HG02571 (cell line): Measurements from ENCODE around the gene TSNAXIP1.

ENCODE experiments used
- ATAC-seq: cut with Tn5 transposase; IDR thresholded peaks from one replicate; pipeline ENCODE4 v1.9.1; 2021; ENCODE audit warnings: mild to moderate bottlenecking, moderate library complexity; ENCODE audit not compliant: unreplicated experiment

TSNAXIP1 gene

DNA sequence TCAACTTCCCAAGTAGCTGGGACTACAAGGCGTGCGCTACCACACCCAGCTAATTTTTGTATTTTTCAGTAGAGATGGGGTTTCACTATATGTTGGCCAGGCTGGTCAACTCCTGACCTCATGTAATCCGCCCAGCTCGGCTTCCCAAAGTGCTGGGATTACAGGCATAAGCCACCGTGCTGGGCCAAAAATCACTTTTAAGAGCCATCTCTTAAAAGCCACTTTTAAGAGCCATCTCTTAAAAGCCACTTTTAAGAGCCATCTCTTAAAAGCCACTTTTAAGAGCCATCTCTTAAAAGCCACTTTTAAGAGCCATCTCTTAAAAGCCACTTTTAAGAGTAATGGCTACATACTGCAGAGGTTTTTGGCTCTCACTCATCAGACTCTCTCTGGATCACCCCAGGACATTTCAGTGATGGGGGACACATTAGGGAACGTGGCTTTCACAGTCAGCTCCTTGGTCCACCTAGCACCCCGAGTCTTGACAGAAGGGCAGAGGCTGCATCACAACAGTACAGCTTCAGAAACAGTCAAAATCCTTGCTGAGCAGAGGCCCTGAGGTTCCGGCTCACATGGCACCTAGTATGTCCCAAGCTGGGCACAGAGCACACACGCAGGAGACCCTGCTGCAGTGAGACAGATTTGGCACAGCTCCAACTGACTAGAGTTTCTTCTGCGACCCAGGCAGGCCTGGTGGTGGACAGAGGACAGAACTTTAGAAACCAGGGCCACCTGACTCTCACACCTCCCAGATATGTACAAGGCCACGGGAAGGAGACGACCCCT is 23.9 kb upstream of the TSNAXIP1 start:
- ATAC-seq = no peak

DNA sequence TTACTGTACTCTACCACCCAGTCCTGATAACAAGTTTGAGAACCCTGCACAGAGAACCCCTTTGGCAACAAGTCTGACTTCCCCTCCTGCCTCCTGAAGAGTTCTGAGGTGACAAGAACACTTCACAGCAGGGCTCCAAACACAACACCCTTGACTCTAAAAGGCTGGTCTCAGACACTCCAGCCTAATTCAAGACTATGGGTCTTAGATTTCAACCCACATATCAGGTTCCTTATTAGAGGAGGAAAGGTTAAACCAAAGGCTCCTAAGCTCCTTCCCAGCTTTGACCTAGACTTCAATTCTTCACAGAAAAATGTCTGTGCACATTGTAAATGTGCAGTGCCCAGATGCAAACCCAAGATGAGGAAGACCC is 23.4 kb upstream of the TSNAXIP1 start:
- ATAC-seq = no peak

DNA sequence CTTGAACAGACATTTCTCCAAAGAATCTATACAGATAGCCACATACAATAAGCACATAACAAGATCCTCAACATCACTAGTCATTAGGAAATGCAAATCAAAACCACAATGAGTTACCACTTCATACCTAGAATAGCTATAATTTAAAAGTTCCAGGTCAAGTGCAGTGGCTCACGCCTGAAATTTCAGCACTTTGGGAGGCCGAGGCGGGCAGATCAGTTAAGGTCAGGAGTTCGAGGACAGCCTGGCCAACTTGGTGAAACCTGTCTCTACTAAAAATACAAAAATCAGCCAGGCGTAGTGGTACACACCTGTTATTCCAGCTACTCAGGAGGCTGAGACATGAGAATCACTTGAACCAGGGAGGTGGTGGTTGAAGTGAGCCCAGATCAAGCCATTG is 20.2 kb upstream of the TSNAXIP1 start:
- ATAC-seq = no peak

GRCh38 chr16:67790071-67790470 is 16.6 kb upstream of the TSNAXIP1 start:
- ATAC-seq = no peak

GRCh38 chr16:67796099-67796718 is 10.5 kb upstream of the TSNAXIP1 start:
- no peak for ATAC-seq

GRCh38 chr16:67800338-67800926 is 6.3 kb upstream of the TSNAXIP1 start:
- ATAC-seq = no peak

- no peak for ATAC-seq
Measured at GRCh38 chr16:67801241-67801640, 5.4 kb upstream of the TSNAXIP1 start.

DNA sequence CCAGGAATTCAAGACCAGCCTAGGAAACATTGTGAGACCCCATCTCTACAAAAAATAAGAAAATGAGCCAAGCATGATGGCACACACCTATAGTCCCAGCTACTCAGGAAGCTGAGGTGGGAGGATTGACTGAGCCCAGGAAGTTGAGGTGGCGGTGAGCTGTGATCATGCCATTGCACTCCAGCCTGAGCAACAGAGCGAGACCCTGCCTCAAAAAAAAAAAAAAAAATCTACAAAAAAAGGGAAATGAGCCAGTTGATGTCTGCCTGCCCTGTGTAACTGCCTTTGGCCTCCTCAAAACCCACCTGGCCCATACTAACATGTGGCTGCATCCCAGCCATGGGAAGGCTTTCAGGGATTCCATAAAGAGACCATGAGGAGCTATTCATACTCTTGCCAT is 4.8 kb upstream of the TSNAXIP1 start:
- no peak for ATAC-seq

DNA sequence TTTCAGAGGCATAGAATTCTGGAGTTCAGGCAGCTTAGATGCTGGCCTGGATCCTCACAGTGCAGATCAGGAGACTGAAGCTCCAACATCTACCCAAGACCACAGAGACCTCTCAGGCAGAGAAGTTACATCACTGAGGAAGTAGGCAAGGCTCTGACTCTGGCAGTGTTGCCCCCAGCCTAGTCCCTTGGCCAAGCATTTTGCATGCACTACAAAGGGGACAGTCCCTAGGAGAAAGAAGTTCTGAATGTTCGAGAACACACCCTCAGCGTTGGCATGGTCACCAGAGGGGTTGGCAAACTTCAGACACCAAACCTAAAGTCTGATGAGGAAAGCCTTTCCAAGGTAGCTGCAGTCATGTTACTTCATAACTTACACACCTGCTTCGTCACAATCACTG is 2.8 kb upstream of the TSNAXIP1 start:
- no peak for ATAC-seq

DNA sequence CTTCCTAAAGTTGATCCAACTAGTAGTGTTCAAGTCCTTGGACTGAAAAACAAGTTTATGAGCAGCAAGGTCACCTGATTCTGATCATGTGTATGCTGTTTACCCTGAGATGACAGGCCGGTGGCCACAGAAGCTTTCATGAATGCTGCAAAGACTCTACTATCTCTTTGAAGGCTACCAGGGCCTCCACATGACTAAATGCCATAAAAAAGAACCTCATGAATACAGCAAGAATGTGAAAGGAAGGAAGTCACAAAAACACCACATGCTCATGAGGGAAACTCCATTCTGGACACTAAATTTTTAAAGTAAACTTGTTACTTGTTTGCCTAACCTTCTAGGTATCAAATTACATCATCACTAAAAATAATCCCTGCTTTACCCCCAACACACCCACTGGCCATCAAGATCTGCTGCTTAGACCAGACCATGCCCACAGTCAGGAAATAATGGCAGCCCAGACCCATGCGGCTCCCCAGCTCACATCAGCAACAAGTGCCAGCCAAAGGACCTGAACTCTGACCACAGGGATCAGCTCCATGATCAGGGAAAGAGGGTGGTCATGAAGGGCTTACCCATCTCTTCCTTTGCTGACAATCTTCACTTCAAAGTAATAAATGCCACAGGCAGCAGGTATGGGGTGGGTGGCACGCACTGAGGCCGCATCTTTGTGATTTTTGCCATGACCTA is 1.7 kb upstream of the TSNAXIP1 start:
- ATAC-seq = no peak

DNA sequence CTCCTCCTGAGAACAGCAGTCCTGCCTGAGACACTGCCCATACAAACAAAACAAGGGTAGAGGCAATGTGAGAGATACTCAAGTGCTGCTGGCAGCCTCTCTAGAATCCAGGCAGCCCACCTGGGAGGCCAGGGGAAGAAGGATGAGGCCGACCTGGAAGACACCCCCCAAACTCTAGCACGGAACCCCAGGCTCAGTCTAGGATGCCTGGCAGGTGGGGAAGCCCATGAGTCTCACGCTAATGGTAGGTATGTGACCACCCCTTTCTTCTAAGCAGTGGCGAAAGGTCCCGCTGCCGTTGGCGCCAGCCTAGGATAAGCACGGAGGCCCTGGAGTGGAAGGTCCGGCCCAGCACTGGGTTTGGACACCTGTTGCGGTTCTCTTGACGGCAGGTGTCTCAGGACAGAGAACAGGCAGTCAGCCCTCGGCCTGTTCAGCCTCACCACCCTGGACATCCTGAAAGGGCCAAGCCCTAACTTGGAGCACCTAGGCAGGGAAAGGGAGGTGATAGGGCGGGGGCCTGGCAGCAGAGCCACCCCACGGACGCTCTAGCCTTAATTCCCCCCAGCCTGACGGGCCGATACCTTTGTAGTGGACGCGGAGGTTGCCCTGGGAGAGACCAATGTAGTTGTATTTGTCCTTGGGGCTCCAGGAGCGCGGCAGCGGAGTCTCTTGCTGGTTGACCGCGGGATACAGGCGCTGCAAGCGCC is 816 bp upstream of the TSNAXIP1 start:
- no peak for ATAC-seq

DNA sequence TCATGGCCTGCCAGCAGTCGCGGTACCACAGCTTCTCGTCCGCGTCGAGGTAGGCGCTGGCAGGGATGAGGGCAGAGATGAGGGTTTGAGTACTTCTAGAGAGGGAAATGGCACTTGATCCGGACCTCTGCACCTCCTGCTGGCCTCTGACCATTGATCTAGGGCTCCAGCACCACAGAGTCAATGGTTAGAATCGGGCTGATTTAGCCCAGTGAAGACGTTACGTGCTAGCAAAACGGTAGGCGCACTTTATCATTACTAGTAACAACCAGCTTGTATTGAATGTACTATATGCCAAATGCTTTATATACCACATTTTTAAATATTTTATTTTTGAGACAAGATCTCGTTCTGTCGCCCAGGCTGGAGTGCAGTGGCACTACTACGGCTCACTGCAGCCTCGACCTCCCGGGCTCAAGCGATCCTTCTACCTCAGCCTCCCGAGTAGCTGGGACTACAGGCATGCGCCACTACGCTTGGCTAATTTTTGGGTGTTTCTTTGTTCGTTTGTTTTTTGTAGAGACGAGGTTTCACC is 526 bp downstream of the TSNAXIP1 start:
- no peak for ATAC-seq

DNA sequence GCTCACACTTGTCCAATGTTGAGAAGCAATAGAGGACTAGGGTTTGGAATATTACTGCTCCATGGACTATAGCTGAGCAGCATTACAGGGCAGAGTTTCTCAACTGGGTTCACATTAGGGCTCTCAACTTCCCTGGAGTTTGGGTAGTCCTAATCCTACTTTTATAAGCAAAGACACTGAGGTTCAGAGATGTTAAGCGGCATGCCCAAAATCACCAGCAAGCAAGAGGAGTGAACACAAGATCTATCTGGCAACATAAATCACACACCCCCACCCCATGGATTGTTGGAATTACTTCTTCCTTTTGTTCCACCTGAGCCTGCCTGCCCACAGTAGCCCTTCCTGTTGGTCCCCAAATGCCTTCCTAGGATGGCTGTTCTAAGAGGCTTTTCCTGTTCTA is 5.2 kb downstream of the TSNAXIP1 start:
- no peak for ATAC-seq

- ATAC-seq = no peak
Measured at GRCh38 chr16:67814567-67814966, 7.9 kb downstream of the TSNAXIP1 start.

GRCh38 chr16:67820608-67821259 is 14.0 kb downstream of the TSNAXIP1 start:
- no peak for ATAC-seq

DNA sequence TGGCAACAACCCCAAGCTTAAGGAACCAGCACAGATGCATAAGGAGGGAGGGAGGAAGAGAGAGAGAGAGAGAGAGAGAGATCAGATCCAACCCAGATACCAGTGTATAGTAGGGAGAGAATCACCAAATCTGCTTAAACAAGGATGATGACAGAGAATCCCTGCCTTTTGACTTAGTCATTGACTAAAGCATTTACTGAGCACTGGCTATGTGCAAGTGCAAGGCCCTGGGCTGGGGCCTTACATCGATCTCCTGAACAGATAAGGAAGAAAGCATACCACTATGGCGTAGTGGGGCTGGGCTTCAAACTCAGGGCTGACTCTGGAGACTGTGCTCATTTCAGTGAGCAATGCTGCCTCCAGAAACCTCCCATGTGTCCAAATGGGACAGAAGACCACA is 15.8 kb downstream of the TSNAXIP1 start:
- no peak for ATAC-seq

DNA sequence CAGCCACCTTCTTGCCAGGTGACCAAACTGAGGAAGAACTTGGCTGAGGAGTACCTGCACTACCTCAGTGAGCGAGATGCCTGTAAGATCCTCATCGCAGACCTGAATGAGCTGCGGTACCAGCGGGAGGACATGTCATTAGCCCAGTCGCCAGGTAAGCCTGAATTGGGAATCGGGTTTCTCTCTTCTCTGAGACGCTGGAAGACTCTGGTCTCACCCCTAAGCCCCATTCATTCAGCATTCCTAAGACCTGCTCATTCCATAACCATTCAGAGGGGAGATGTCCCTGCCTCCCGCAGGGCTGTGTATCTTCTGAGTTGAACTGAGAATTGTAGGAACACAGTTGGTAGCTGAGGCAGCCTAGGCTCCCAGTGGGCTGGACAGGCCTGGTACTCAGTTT is 18.4 kb downstream of the TSNAXIP1 start:
- ATAC-seq = no peak

GRCh38 chr16:67825906-67826305 is 19.2 kb downstream of the TSNAXIP1 start:
- no peak for ATAC-seq

DNA sequence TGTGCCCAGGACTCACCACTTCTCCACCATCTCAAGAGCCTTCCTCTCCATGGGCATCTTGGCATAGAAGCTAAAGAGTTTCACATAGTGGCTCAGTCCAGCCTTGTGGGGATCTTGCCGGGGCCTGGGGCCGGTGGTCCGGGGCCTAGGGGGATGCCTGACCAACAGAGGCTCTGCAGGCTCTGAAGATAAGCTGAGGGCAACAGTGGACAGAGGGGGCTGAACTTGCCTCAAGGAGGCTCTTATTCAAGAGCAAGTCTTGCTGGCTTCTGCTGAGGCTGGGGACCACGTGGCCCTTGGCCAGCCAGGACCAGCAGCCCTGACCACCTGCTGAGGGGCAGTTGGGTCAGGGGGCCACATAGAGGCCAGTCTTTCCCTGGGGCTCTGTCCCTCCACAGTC is 22.0 kb downstream of the TSNAXIP1 start:
- no peak for ATAC-seq

DNA sequence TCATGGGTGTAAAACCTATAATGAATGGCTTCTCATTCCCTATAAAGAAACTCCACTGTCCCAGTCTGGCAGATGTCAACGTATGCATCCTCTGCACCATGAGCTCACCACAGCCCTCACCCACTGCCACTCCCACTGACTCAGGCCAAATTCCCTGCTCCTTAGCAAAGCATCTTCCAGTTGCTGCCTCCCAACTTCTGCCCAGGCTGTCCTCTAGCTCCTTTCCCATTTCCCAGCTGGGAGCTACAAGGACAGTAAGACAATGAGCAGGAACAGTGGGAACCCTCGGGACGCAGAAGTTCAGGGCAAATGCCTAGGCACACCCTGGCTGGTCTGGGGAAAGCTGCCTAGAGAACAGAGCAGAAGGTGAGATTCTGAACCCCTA is 26.3 kb downstream of the TSNAXIP1 start:
- ATAC-seq = no peak
